GM21576 (cell line): ENCODE results near the gene NCEH1.

Experiments
- ATAC-seq: cut with Tn5 transposase; IDR thresholded peaks from one replicate; pipeline ENCODE4 v1.9.1; 2021; ENCODE audit warnings: mild to moderate bottlenecking, moderate library complexity; ENCODE audit not compliant: unreplicated experiment

The NCEH1 gene

DNA sequence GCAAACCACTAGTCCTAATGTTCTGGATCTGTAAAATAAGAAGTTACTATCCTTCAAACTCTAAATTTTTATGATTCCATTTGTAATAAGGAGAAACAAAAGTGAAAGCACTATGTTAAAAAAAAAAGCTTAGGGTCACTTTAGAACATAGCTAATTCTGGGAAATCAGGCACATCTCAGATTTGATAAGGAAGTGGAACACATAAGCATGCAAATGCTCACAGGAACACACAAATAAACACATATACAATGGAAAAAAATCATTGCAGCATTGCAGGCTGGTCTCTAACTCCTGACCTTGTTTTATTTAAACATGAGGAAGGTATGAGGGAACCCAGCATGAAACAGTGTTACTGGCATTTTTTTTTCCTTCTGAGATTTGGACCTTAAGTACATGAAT lies 124.4 kb downstream of the NCEH1 start:
- ATAC-seq: no peak

DNA sequence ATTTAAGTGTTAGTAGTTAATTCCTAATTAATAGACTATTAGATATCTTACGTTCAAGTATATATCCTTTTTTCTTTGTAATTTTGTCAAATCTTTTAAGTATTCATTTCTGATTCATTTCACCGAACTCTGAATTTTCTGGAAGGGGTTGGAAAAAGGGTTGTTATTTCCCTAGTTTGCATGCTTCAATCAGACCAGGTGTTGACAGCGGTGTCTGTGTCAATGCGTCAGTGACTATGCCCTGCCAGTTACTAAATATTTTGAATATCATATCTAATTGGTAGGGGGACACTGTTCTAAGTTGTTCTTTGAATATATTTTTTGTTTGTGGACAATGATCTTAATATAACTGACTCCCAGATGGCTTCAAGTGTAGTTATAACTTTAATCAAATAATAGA lies 124.9 kb downstream of the NCEH1 start:
- no peak for ATAC-seq

GRCh38 chr3:172582712-172583111 lies 128.2 kb downstream of the NCEH1 start:
- ATAC-seq: no peak

GRCh38 chr3:172581757-172582166 lies 129.1 kb downstream of the NCEH1 start:
- no peak for ATAC-seq

DNA sequence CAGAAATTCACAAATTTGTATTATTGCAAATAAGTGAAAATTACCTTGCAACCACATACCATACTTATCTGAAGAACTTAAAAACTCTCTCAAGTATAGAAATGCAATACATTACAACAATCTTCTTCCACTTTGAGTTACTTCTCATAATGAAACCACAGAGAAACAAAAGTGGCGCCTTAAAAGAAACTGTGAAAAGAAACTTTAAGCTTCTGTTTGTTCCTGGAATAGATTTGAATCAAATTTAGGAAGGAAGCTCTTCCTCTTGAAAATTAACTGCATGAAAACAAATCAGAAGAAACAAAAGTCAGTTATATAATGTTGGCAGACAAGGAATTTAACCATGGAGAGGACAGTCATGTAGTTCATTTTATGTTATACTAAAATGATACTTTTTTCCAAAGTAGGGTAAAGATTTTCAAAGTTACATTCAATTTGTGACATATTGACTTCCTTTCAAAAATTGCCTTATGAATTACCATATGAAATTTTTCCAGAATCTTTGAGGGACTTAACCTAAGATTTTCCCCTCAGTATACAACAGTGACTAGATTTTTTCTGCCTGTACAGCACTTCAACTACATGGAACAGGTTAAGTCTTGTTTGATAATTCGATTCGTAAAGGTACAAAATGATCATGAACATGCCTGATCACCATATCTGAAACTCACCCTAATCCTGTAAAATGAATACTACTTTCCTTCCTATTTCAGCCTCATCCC lies 130.0 kb downstream of the NCEH1 start:
- ATAC-seq: peak; percentile 85
